Activated naive CD8-positive, alpha-beta T cell treated with anti-CD3 and anti-CD28 coated beads for 36 hours (primary cell): ENCODE measurements around the gene OR9Q1. TPM values are rescaled to one million over a fixed set of nuclear protein-coding genes. Genes with fewer than 3 reads are reported as not detected.

Experiments used
- DNase-seq: peaks from one replicate; pipeline ENCODE4 v3.0.0; 2021
- H3K27ac Mint-ChIP-seq: one replicate; pipeline ENCODE4 v1.8.0; 2022; ENCODE audit warnings: mild to moderate bottlenecking, moderate library complexity, mixed read lengths
- H3K27me3 Mint-ChIP-seq: one replicate; pipeline ENCODE4 v1.8.0; 2022; ENCODE audit warnings: mild to moderate bottlenecking, mixed read lengths
- H3K36me3 Mint-ChIP-seq: one replicate; pipeline ENCODE4 v1.8.0; 2021; ENCODE audit warnings: mild to moderate bottlenecking, mixed read lengths
- H3K4me1 Mint-ChIP-seq: one replicate; pipeline ENCODE4 v1.8.0; 2021; ENCODE audit warnings: mixed read lengths
- H3K4me3 Mint-ChIP-seq: one replicate; pipeline ENCODE4 v1.8.0; 2022; ENCODE audit warnings: mild to moderate bottlenecking, moderate library complexity, mixed read lengths
- H3K9me3 Mint-ChIP-seq: one replicate; pipeline ENCODE4 v1.8.0; 2022; ENCODE audit warnings: mixed read lengths
- total RNA-seq, 2 experiments: library from RNA; stranded (reverse); gene quantifications; one replicate each; pipeline ENCODE4 v1.2.3, GENCODE V29; 2021

The OR9Q1 gene
- total RNA-seq, 2 experiments from 2014 or later = not detected

- Mint-ChIP-seq H3K4me3 (no peak overlapping the region), H3K9me3 (no peaks in the 10 kb centered on the region), H3K27me3 (peaks cover 3% of the 10 kb centered on the region), H3K4me1 (no peaks in the 10 kb centered on the region), H3K36me3 (no peaks in the 10 kb centered on the region), H3K27ac (no peak overlapping the region)
- DNase-seq = no peak
Measured at GRCh38 chr11:58216476-58216875, 192.8 kb downstream of the OR9Q1 start.

- Mint-ChIP-seq H3K27me3 (no peaks in the 10 kb centered on the region), H3K4me1 (no peaks in the 10 kb centered on the region), H3K4me3 (no peak overlapping the region), H3K9me3 (no peaks in the 10 kb centered on the region), H3K27ac (no peak overlapping the region), H3K36me3 (no peaks in the 10 kb centered on the region)
- DNase-seq = no peak
Measured at GRCh38 chr11:58222721-58223120, 199.0 kb downstream of the OR9Q1 start.

GRCh38 chr11:58227956-58228615, 204.4 kb downstream of the OR9Q1 start:
- H3K27me3 Mint-ChIP-seq = no peaks in the 10 kb centered on the region
- H3K9me3 Mint-ChIP-seq = no peaks in the 10 kb centered on the region
- peak overlapping the region; percentile 49 for H3K27ac Mint-ChIP-seq
- no peak overlapping the region for H3K4me3 Mint-ChIP-seq
- no peak for DNase-seq
- H3K4me1 Mint-ChIP-seq = no peaks in the 10 kb centered on the region
- H3K36me3 Mint-ChIP-seq = no peaks in the 10 kb centered on the region

Other genes starting within 250 kb of the OR9Q1 start
- not detected for gene OR6Q1, start 7.1 kb downstream of the OR9Q1 start, total RNA-seq
- gene OR9I1, start 101.6 kb downstream of the OR9Q1 start, total RNA-seq = not detected
- not detected for gene OR9Q2, start 165.2 kb downstream of the OR9Q1 start, total RNA-seq
- gene OR1S2, start 180.3 kb downstream of the OR9Q1 start, total RNA-seq = not detected
- gene OR1S1, start 188.8 kb downstream of the OR9Q1 start, total RNA-seq = not detected
- gene OR10Q1, start 205.0 kb downstream of the OR9Q1 start, total RNA-seq = not detected
- gene OR10W1, start 244.4 kb downstream of the OR9Q1 start, total RNA-seq = not detected